ENCODE measurements around the gene FHOD1. TPM values are rescaled to one million over a fixed set of nuclear protein-coding genes. Genes with fewer than 3 reads are reported as not detected.

FHOD1 gene
- total RNA-seq, 2 donors from 2014 or later, result 45.1 to 48.6 TPM

- Mint-ChIP-seq H3K27ac (no peak overlapping the region), H3K4me1 (peaks cover 14% of the 10 kb centered on the region), H3K4me3 (no peak overlapping the region), H3K36me3 (ENCODE audit: low read depth) (no peaks in the 10 kb centered on the region), H3K27me3 (peaks cover 16% of the 10 kb centered on the region)
- H3K9me3 ChIP-seq (ENCODE audit: control insufficient read depth, low read length, poor library complexity, severe bottlenecking), result no peaks in the 10 kb centered on the region
- ATAC-seq (no peak), DNase-seq (no peak)
These were observed 67.7 kb downstream of the FHOD1 start for GRCh38 chr16:67179421-67180080.

Other genes with a start within 250 kb of the FHOD1 start
- 10 to 100 TPM; 78.5 to 85.4 TPM for gene CBFB, start 218.3 kb downstream of the FHOD1 start, total RNA-seq
- 10 to 100 TPM; 11.9 to 17.0 TPM for gene PHAF1, start 137.5 kb downstream of the FHOD1 start, total RNA-seq
- 1 to 10 TPM; 7.0 to 8.1 TPM for gene B3GNT9, start 96.5 kb downstream of the FHOD1 start, total RNA-seq
- 100 to 1,000 TPM in 1 of 2 donors, 10 to 100 TPM in 1; 92.7 to 103 TPM for gene TRADD, start 87.6 kb downstream of the FHOD1 start, total RNA-seq
- 10 to 100 TPM; 50.0 to 55.1 TPM for gene FBXL8, start 87.5 kb downstream of the FHOD1 start, total RNA-seq
- gene HSF4, start 82.7 kb downstream of the FHOD1 start, total RNA-seq, result 10 to 100 TPM; 54.5 to 80.9 TPM
- 1 to 10 TPM; 4.3 to 5.5 TPM for gene NOL3, start 76.9 kb downstream of the FHOD1 start, total RNA-seq
- gene MATCAP1, start 63.5 kb downstream of the FHOD1 start, total RNA-seq, result 10 to 100 TPM; 16.0 to 19.7 TPM
- gene EXOC3L1, start 57.3 kb downstream of the FHOD1 start, total RNA-seq, result not detected
- 10 to 100 TPM; 64.6 to 75.1 TPM for gene E2F4, start 55.3 kb downstream of the FHOD1 start, total RNA-seq
- 1 to 10 TPM; 2.4 TPM for gene ELMO3, start 48.4 kb downstream of the FHOD1 start, total RNA-seq
- gene TMEM208, start 20.4 kb downstream of the FHOD1 start, total RNA-seq, result 10 to 100 TPM; 27.9 to 28.2 TPM
- 1 to 10 TPM; 1.3 to 1.4 TPM for gene SLC9A5, start 1.5 kb upstream of the FHOD1 start, total RNA-seq
- 10 to 100 TPM; 17.8 to 18.4 TPM for gene PLEKHG4, start 32.1 kb upstream of the FHOD1 start, total RNA-seq
- gene KCTD19, start 79.3 kb upstream of the FHOD1 start, total RNA-seq, result not detected
- not detected for gene LRRC36, start 79.3 kb upstream of the FHOD1 start, total RNA-seq
- gene TPPP3, start 146.0 kb upstream of the FHOD1 start, total RNA-seq, result under 1 TPM; 0.29 to 0.70 TPM
- under 1 TPM in 1 of 2 donors, not detected in 1; 0.35 TPM for gene ZDHHC1, start 169.0 kb upstream of the FHOD1 start, total RNA-seq
- not detected for gene HSD11B2, start 183.6 kb upstream of the FHOD1 start, total RNA-seq
- gene ATP6V0D1, start 233.7 kb upstream of the FHOD1 start, total RNA-seq, result 10 to 100 TPM; 76.4 to 87.5 TPM
- gene AGRP, start 236.1 kb upstream of the FHOD1 start, total RNA-seq, result not detected